WTC11 (cell line): ENCODE results near the gene ROPN1L. TPM values are rescaled to one million over a fixed set of nuclear protein-coding genes. Genes with fewer than 3 reads are reported as not detected.

Source experiments
- ATAC-seq: fragments of 200-7000 bp; cut with Tn5 transposase; 2 replicates; pipeline ENCODE4 v1.10.0; 2021; ENCODE audit warnings: mild to moderate bottlenecking, moderate library complexity
- CTCF ChIA-PET: fragments of 300-600 bp; sonication (Branson Sonifier 250); formaldehyde crosslinking; loops from one replicate; lab custom pipeline; 2021; ENCODE audit warnings: antibody characterized with exemption; lab: Charles Lee
- POLR2A ChIA-PET: fragments of 350-600 bp; sonication (Branson Sonifier 250); formaldehyde crosslinking; loops from one replicate; lab custom pipeline; 2021; ENCODE audit warnings: antibody characterized with exemption; lab: Charles Lee
- DNase-seq: peaks from one replicate; pipeline ENCODE4 v3.0.0; 2021; ENCODE audit warnings: low spot score
- H3K27ac Mint-ChIP-seq: 2 replicates; pipeline ENCODE4 v1.8.0; 2021; ENCODE audit warnings: mixed read lengths
- H3K27me3 Mint-ChIP-seq: 2 replicates; pipeline ENCODE4 v1.8.0; 2021; ENCODE audit warnings: low read depth, mild to moderate bottlenecking, moderate library complexity, mixed read lengths
- H3K36me3 Mint-ChIP-seq: 2 replicates; pipeline ENCODE4 v1.8.0; 2021; ENCODE audit warnings: mixed read lengths
- H3K4me1 Mint-ChIP-seq: 2 replicates; pipeline ENCODE4 v1.8.0; 2022; ENCODE audit warnings: mixed read lengths
- H3K4me3 Mint-ChIP-seq: 2 replicates; pipeline ENCODE4 v1.8.0; 2021; ENCODE audit warnings: mild to moderate bottlenecking, moderate library complexity, mixed read lengths
- H3K9me3 Mint-ChIP-seq: 2 replicates; pipeline ENCODE4 v1.8.0; 2021; ENCODE audit warnings: mixed read lengths
- CDX4 ChIP-seq: fragments of 250-450 bp; sonication (Bioruptor Pico); IDR thresholded peaks from 2 replicates; pipeline ENCODE4 v1.9.0; 2021; ENCODE audit warnings: moderate library complexity, mild to moderate bottlenecking, inconsistent platforms, borderline replicate concordance
- CTCF ChIP-seq: fragments of 200-600 bp; IDR thresholded peaks from 2 replicates; pipeline ENCODE4 v1.8.0; 2022; ENCODE audit warnings: antibody characterized with exemption
- FOXP1 ChIP-seq: sonication (generic); formaldehyde crosslinking; IDR thresholded peaks from 2 replicates; pipeline ENCODE4 v1.8.0; 2022; ENCODE audit warnings: missing genetic modification reagents, mild to moderate bottlenecking, moderate library complexity, borderline replicate concordance
- GABPB1 ChIP-seq: sonication (generic); formaldehyde crosslinking; IDR thresholded peaks from 2 replicates; pipeline ENCODE4 v1.8.1; 2023; ENCODE audit warnings: mild to moderate bottlenecking, missing genetic modification reagents
- MLX ChIP-seq: sonication (generic); formaldehyde crosslinking; IDR thresholded peaks from 2 replicates; pipeline ENCODE4 v1.8.1; 2023; ENCODE audit warnings: mild to moderate bottlenecking, missing genetic modification reagents, moderate library complexity
- NFATC4 ChIP-seq: fragments of 250-450 bp; sonication (Bioruptor Pico); IDR thresholded peaks from 2 replicates; pipeline ENCODE4 v1.9.0; 2021; ENCODE audit warnings: mild to moderate bottlenecking
- OVOL2 ChIP-seq: fragments of 250-450 bp; sonication (Bioruptor Pico); IDR thresholded peaks from 2 replicates; pipeline ENCODE4 v1.9.0; 2021; ENCODE audit warnings: mild to moderate bottlenecking, borderline replicate concordance
- PRDM15 ChIP-seq: sonication (generic); formaldehyde crosslinking; IDR thresholded peaks from 2 replicates; pipeline ENCODE4 v1.8.0; 2022; ENCODE audit warnings: missing genetic modification reagents
- PRRX2 ChIP-seq: fragments of 250-450 bp; sonication (Bioruptor Pico); IDR thresholded peaks from 2 replicates; pipeline ENCODE4 v1.8.0; 2021; ENCODE audit warnings: mild to moderate bottlenecking
- SMAD4 ChIP-seq: sonication (generic); formaldehyde crosslinking; IDR thresholded peaks from 2 replicates; pipeline ENCODE4 v1.8.0; 2022; ENCODE audit warnings: mild to moderate bottlenecking, missing genetic modification reagents
- USF1 ChIP-seq: sonication (generic); formaldehyde crosslinking; IDR thresholded peaks from 2 replicates; pipeline ENCODE4 v1.8.0; 2022; ENCODE audit warnings: mild to moderate bottlenecking, missing genetic modification reagents
- ZBTB43 ChIP-seq: sonication (generic); formaldehyde crosslinking; IDR thresholded peaks from 2 replicates; pipeline ENCODE4 v1.8.1; 2023; ENCODE audit warnings: mild to moderate bottlenecking, missing genetic modification reagents
- ZMAT4 ChIP-seq: fragments of 250-450 bp; sonication (Bioruptor Pico); IDR thresholded peaks from 2 replicates; pipeline ENCODE4 v1.9.0; 2021; ENCODE audit warnings: mild to moderate bottlenecking
- ZNF263 ChIP-seq: sonication (generic); formaldehyde crosslinking; IDR thresholded peaks from 2 replicates; pipeline ENCODE4 v1.8.1; 2022; ENCODE audit warnings: low read depth, mild to moderate bottlenecking, moderate library complexity, missing genetic modification reagents
- ZNF281 ChIP-seq: sonication (generic); formaldehyde crosslinking; IDR thresholded peaks from 2 replicates; pipeline ENCODE4 v1.8.0; 2023; ENCODE audit warnings: mild to moderate bottlenecking, missing genetic modification reagents
- total RNA-seq: library from RNA; stranded (reverse); gene quantifications from 3 replicates; pipeline ENCODE4 v1.2.3, GENCODE V29; 2021

The ROPN1L gene
- total RNA-seq, 1 experiment from 2014 or later: not detected

- TF ChIP-seq FOXP1 (CRISPR knock-in tag): no peak
Measured at GRCh38 chr5:10482791-10483530, 41.3 kb downstream of the ROPN1L start (continued).

- no peak overlapping the region for H3K27ac Mint-ChIP-seq
- H3K9me3 Mint-ChIP-seq: peaks cover 6% of the 10 kb centered on the region
- POLR2A ChIA-PET: no interaction called here
- peaks cover 22% of the 10 kb centered on the region for H3K4me1 Mint-ChIP-seq
- no peak for DNase-seq
- CTCF ChIA-PET: no interaction called here
- no peak overlapping the region for H3K4me3 Mint-ChIP-seq
- ATAC-seq: no peak
- peaks cover 12% of the 10 kb centered on the region for H3K27me3 Mint-ChIP-seq
- H3K36me3 Mint-ChIP-seq: no peaks in the 10 kb centered on the region
- TF ChIP-seq USF1 (no peak), ZNF281 (no peak), ZMAT4 (no peak), CTCF (no peak), ZNF263 (CRISPR knock-in tag) (no peak), PRDM15 (CRISPR knock-in tag) (no peak), PRRX2 (CRISPR knock-in tag) (no peak), GABPB1 (CRISPR knock-in tag) (no peak), MLX (no peak), NFATC4 (no peak), ZBTB43 (no peak), OVOL2 (CRISPR knock-in tag) (no peak), SMAD4 (CRISPR knock-in tag) (no peak), CDX4 (CRISPR knock-in tag) (no peak)
Measured at GRCh38 chr5:10484774-10485141, 43.1 kb downstream of the ROPN1L start.
